ENCODE data around the gene KRT3. TPM values are rescaled to one million over a fixed set of nuclear protein-coding genes. Genes with fewer than 3 reads are reported as not detected.

KRT3 gene
- total and polyA plus RNA-seq, 9 donors, result 0.13 TPM; not detected in 8

GRCh38 chr12:52813885-52814709, 18.2 kb upstream of the KRT3 start, which contains the start of gene KRT4:
Gene KRT4, minus strand, starts transcription at chr12:52814116. Its CDS starts 58 bp downstream, at chr12:52814058.
- Histone ChIP-seq H3K27ac (ENCODE audit: low read length) (no peak within 1 kb of the TSS), H3K4me3 (ENCODE audit: low read length) (no peak within 1 kb of the TSS), H3K36me3 (ENCODE audit: control insufficient read depth, insufficient read depth, low read length) (no peaks in the 10 kb centered on the region), H3K27me3 (ENCODE audit: control insufficient read depth, insufficient read depth, low read length) (peaks cover 15% of the 10 kb centered on the region), H3K9me3 (replicated peaks; ENCODE audit: control insufficient read depth, low read depth, low read length) (no peaks in the 10 kb centered on the region), H3K4me1 (ENCODE audit: control insufficient read depth, insufficient read depth, low read length) (peaks cover 7% of the 10 kb centered on the region)
- WGBS (ENCODE audit: insufficient coverage), result 74% methylated on average over 10 of the region's 15 CpGs
- DNase-seq, result no peak

GRCh38 chr12:52813203-52813819, 17.4 kb upstream of the KRT3 start:
- Histone ChIP-seq H3K4me3 (ENCODE audit: low read length) (no peak overlapping the region), H3K36me3 (ENCODE audit: control insufficient read depth, insufficient read depth, low read length) (no peaks in the 10 kb centered on the region), H3K27ac (ENCODE audit: low read length) (no peak overlapping the region), H3K9me3 (replicated peaks; ENCODE audit: control insufficient read depth, low read depth, low read length) (no peaks in the 10 kb centered on the region), H3K4me1 (ENCODE audit: control insufficient read depth, insufficient read depth, low read length) (peaks cover under 1% of the 10 kb centered on the region), H3K27me3 (ENCODE audit: control insufficient read depth, insufficient read depth, low read length) (peaks cover 15% of the 10 kb centered on the region)
- WGBS (ENCODE audit: insufficient coverage), result no CpG with 5 or more reads among the region's 10 CpGs
- no peak for DNase-seq

- Histone ChIP-seq H3K27ac (ENCODE audit: low read length) (no peak overlapping the region), H3K27me3 (ENCODE audit: control insufficient read depth, insufficient read depth, low read length) (peaks cover 18% of the 10 kb centered on the region), H3K36me3 (ENCODE audit: control insufficient read depth, insufficient read depth, low read length) (no peaks in the 10 kb centered on the region), H3K4me3 (ENCODE audit: low read length) (no peak overlapping the region), H3K4me1 (ENCODE audit: control insufficient read depth, insufficient read depth, low read length) (no peaks in the 10 kb centered on the region), H3K9me3 (replicated peaks; ENCODE audit: control insufficient read depth, low read depth, low read length) (no peaks in the 10 kb centered on the region)
- 80% methylated on average over 1 of the region's 3 CpGs for WGBS (ENCODE audit: insufficient coverage)
- no peak for DNase-seq
Observed at GRCh38 chr12:52812749-52813148, 16.8 kb upstream of the KRT3 start.

GRCh38 chr12:52812073-52812400, 16.1 kb upstream of the KRT3 start:
- WGBS (ENCODE audit: insufficient coverage), result 76% methylated on average over 3 of the region's 4 CpGs
- Histone ChIP-seq H3K27me3 (ENCODE audit: control insufficient read depth, insufficient read depth, low read length) (peaks cover 24% of the 10 kb centered on the region), H3K9me3 (replicated peaks; ENCODE audit: control insufficient read depth, low read depth, low read length) (no peaks in the 10 kb centered on the region), H3K36me3 (ENCODE audit: control insufficient read depth, insufficient read depth, low read length) (no peaks in the 10 kb centered on the region), H3K4me1 (ENCODE audit: control insufficient read depth, insufficient read depth, low read length) (no peaks in the 10 kb centered on the region), H3K4me3 (ENCODE audit: low read length) (no peak overlapping the region), H3K27ac (ENCODE audit: low read length) (no peak overlapping the region)
- DNase-seq, result no peak

- WGBS (ENCODE audit: insufficient coverage), result 75% methylated on average over 8 of the region's 9 CpGs
- no peak for DNase-seq
- Histone ChIP-seq H3K4me1 (ENCODE audit: control insufficient read depth, insufficient read depth, low read length) (no peaks in the 10 kb centered on the region), H3K4me3 (ENCODE audit: low read length) (no peak overlapping the region), H3K36me3 (ENCODE audit: control insufficient read depth, insufficient read depth, low read length) (no peaks in the 10 kb centered on the region), H3K27ac (ENCODE audit: low read length) (no peak overlapping the region), H3K9me3 (replicated peaks; ENCODE audit: control insufficient read depth, low read depth, low read length) (no peaks in the 10 kb centered on the region), H3K27me3 (ENCODE audit: control insufficient read depth, insufficient read depth, low read length) (peaks cover 25% of the 10 kb centered on the region)
Observed at GRCh38 chr12:52811191-52812072, 15.5 kb upstream of the KRT3 start.

- Histone ChIP-seq H3K36me3 (ENCODE audit: control insufficient read depth, insufficient read depth, low read length) (no peaks in the 10 kb centered on the region), H3K9me3 (replicated peaks; ENCODE audit: control insufficient read depth, low read depth, low read length) (no peaks in the 10 kb centered on the region), H3K4me3 (ENCODE audit: low read length) (no peak overlapping the region), H3K27ac (ENCODE audit: low read length) (no peak overlapping the region), H3K4me1 (ENCODE audit: control insufficient read depth, insufficient read depth, low read length) (no peaks in the 10 kb centered on the region), H3K27me3 (ENCODE audit: control insufficient read depth, insufficient read depth, low read length) (peaks cover 23% of the 10 kb centered on the region)
- no peak for DNase-seq
- 100% methylated on average over 1 of the region's 5 CpGs for WGBS (ENCODE audit: insufficient coverage)
Observed at GRCh38 chr12:52810554-52810953, 14.6 kb upstream of the KRT3 start.

- no peak overlapping the region for H3K27ac ChIP-seq (ENCODE audit: low read length)
- H3K9me3 ChIP-seq (replicated peaks; ENCODE audit: control insufficient read depth, low read depth, low read length), result no peaks in the 10 kb centered on the region
- 40% methylated on average over 1 of the region's 7 CpGs for WGBS (ENCODE audit: insufficient coverage)
- no peak for DNase-seq
- H3K27me3 ChIP-seq (ENCODE audit: control insufficient read depth, insufficient read depth, low read length), result peaks cover 27% of the 10 kb centered on the region
- no peak overlapping the region for H3K4me3 ChIP-seq (ENCODE audit: low read length)
- no peaks in the 10 kb centered on the region for H3K36me3 ChIP-seq (ENCODE audit: control insufficient read depth, insufficient read depth, low read length)
- H3K4me1 ChIP-seq (ENCODE audit: control insufficient read depth, insufficient read depth, low read length), result peaks cover 8% of the 10 kb centered on the region
Observed at GRCh38 chr12:52809166-52809565, 13.2 kb upstream of the KRT3 start.

GRCh38 chr12:52808573-52809160, 12.8 kb upstream of the KRT3 start:
- DNase-seq, result no peak
- Histone ChIP-seq H3K27ac (ENCODE audit: low read length) (no peak overlapping the region), H3K27me3 (ENCODE audit: control insufficient read depth, insufficient read depth, low read length) (peaks cover 27% of the 10 kb centered on the region), H3K9me3 (replicated peaks; ENCODE audit: control insufficient read depth, low read depth, low read length) (no peaks in the 10 kb centered on the region), H3K4me3 (ENCODE audit: low read length) (no peak overlapping the region), H3K36me3 (ENCODE audit: control insufficient read depth, insufficient read depth, low read length) (no peaks in the 10 kb centered on the region), H3K4me1 (ENCODE audit: control insufficient read depth, insufficient read depth, low read length) (peaks cover 13% of the 10 kb centered on the region)
- WGBS (ENCODE audit: insufficient coverage), result no CpG with 5 or more reads among the region's 8 CpGs

GRCh38 chr12:52807544-52808470, 11.9 kb upstream of the KRT3 start:
- H3K27me3 ChIP-seq (ENCODE audit: control insufficient read depth, insufficient read depth, low read length), result peaks cover 25% of the 10 kb centered on the region
- H3K9me3 ChIP-seq (replicated peaks; ENCODE audit: control insufficient read depth, low read depth, low read length), result no peaks in the 10 kb centered on the region
- H3K4me1 ChIP-seq (ENCODE audit: control insufficient read depth, insufficient read depth, low read length), result peaks cover 13% of the 10 kb centered on the region
- no peak for DNase-seq
- no peaks in the 10 kb centered on the region for H3K36me3 ChIP-seq (ENCODE audit: control insufficient read depth, insufficient read depth, low read length)
- H3K27ac ChIP-seq (ENCODE audit: low read length), result no peak overlapping the region
- WGBS (ENCODE audit: insufficient coverage), result 78% methylated on average over 16 of the region's 16 CpGs
- H3K4me3 ChIP-seq (ENCODE audit: low read length), result no peak overlapping the region

Measured in muscle of leg (tissue), 11 donors.